Natural killer cell (primary cell): Measurements from ENCODE around the gene LAIR2. TPM values are rescaled to one million over a fixed set of nuclear protein-coding genes. Genes with fewer than 3 reads are reported as not detected.
"Not testable (repeated sequence)": the region's sequence is repeated elsewhere in the genome, so short reads cannot be mapped to it uniquely, and the experiment has no call there.

ENCODE experiments used
- ATAC-seq, 3 donors: fragments of 150-1000 bp in 2 of 3; fragments of 200-7000 bp in 1 of 3; cut with Tn5 transposase; 1 replicate in 1 of 3; 2 replicates in 2 of 3; pipeline ENCODE4 v1.10.0; 2021; ENCODE audit warnings: mild to moderate bottlenecking in 2 of 3, moderate library complexity in 2 of 3
- DNase-seq, 2 donors: peaks; one replicate each; pipeline versions ENCODE4 v3.0.0 to v3.0.0-alpha.2; 2013 to 2021; ENCODE audit warnings: mixed read lengths in 1 of 2
- H3K27ac ChIP-seq: one replicate; pipeline ENCODE4 v1.5.1; 2013; ENCODE audit warnings: mild to moderate bottlenecking, low read length
- H3K27me3 ChIP-seq: one replicate; pipeline ENCODE4 v1.6.1; 2013; ENCODE audit warnings: low read length; ENCODE audit not compliant: control insufficient read depth, insufficient read depth
- H3K36me3 ChIP-seq: one replicate; pipeline ENCODE4 v1.6.1; 2013; ENCODE audit warnings: low read length; ENCODE audit not compliant: control insufficient read depth, insufficient read depth
- H3K4me1 ChIP-seq: one replicate; pipeline ENCODE4 v1.6.1; 2013; ENCODE audit warnings: low read length; ENCODE audit not compliant: control insufficient read depth, insufficient read depth
- H3K4me3 ChIP-seq: one replicate; pipeline ENCODE4 v1.5.1; 2013; ENCODE audit warnings: low read length
- H3K9me3 ChIP-seq: one replicate; pipeline ENCODE4 v1.6.1; 2013; ENCODE audit warnings: low read length; ENCODE audit not compliant: control insufficient read depth, insufficient read depth
- H3K27ac Mint-ChIP-seq, 2 donors: one replicate each; pipeline ENCODE4 v1.8.0; 2022; ENCODE audit warnings: mild to moderate bottlenecking in 2 of 2, mixed read lengths in 2 of 2, moderate library complexity in 1 of 2
- H3K27me3 Mint-ChIP-seq, 2 donors: one replicate each; pipeline ENCODE4 v1.8.0; 2022; ENCODE audit warnings: low read depth in 2 of 2, mixed read lengths in 2 of 2
- H3K36me3 Mint-ChIP-seq: one replicate; pipeline ENCODE4 v1.8.0; 2022; ENCODE audit warnings: mixed read lengths
- H3K4me1 Mint-ChIP-seq, 2 donors: one replicate each; pipeline ENCODE4 v1.8.0; 2022; ENCODE audit warnings: mixed read lengths in 2 of 2
- H3K4me3 Mint-ChIP-seq: one replicate; pipeline ENCODE4 v1.8.0; 2022; ENCODE audit warnings: mild to moderate bottlenecking, moderate library complexity, mixed read lengths
- H3K9me3 Mint-ChIP-seq, 2 donors: one replicate each; pipeline ENCODE4 v1.8.0; 2022; ENCODE audit warnings: mixed read lengths in 2 of 2
- CTCF ChIP-seq: fragments of 200-600 bp; IDR thresholded peaks from one replicate; pipeline ENCODE4 v1.8.0; 2022; ENCODE audit warnings: antibody characterized with exemption
- WGBS: methylation state at CpG from one replicate; pipeline ENCODE4 v1.1.7; 2013; ENCODE audit warnings: missing lambda C conversion rate; ENCODE audit not compliant: insufficient coverage; 5-methylcytosine and 5-hydroxymethylcytosine counted together
- intact Hi-C: fragments of 100-400 bp; cut with micrococcal nuclease; formaldehyde crosslinking; loops from one replicate; pipeline ENCODE4 v1.14.2; 2022
- total RNA-seq, 4 donors: library from RNA; stranded (reverse); fragments of 120-200 nt in 1 of 4; gene quantifications; one replicate each; pipeline versions ENCODE4 v1.2.3 to v1.2.4, GENCODE V29; 2013 to 2022

Gene LAIR2
- total RNA-seq, 3 donors from 2014 or later (not counting 1 experiment from before 2014, with no cell fraction given), result 44.1 to 67.7 (median 53.3) TPM

- peaks cover 6% of the 10 kb centered on the region for H3K36me3 Mint-ChIP-seq
- peaks cover 0 to 5% of the 10 kb centered on the region in 2 donors for H3K27me3 Mint-ChIP-seq
- peaks cover 0 to 3% of the 10 kb centered on the region in 2 donors for H3K9me3 Mint-ChIP-seq
- peak overlapping the region; percentile 90 for H3K4me3 Mint-ChIP-seq
- Histone ChIP-seq H3K4me1 (peaks cover 52% of the 10 kb centered on the region), H3K9me3 (no peaks in the 10 kb centered on the region), H3K36me3 (no peaks in the 10 kb centered on the region), H3K27me3 (no peaks in the 10 kb centered on the region), H3K4me3 (no peak overlapping the region), H3K27ac (peak overlapping the region; percentile 77)
- no peak for DNase-seq
- intact Hi-C loops, result no loop called here
- 81% methylated on average over 12 of the region's 12 CpGs for WGBS
- peak overlapping the region; percentile 87 to 91 for H3K27ac Mint-ChIP-seq
- no peak for TF ChIP-seq CTCF
- peaks cover 46 to 54% of the 10 kb centered on the region in 2 donors for H3K4me1 Mint-ChIP-seq
- no peak for ATAC-seq
These were observed 5.2 kb downstream of the LAIR2 start for GRCh38 chr19:54507824-54508223.

- ATAC-seq, H3K27me3 ChIP-seq, H3K36me3 ChIP-seq, H3K9me3 Mint-ChIP-seq, H3K27ac ChIP-seq, DNase-seq, H3K9me3 ChIP-seq, H3K4me3 Mint-ChIP-seq, intact Hi-C loops, H3K4me3 ChIP-seq, H3K36me3 Mint-ChIP-seq, H3K27me3 Mint-ChIP-seq: not testable (repeated sequence)
- Mint-ChIP-seq H3K4me1 (peaks cover 42 to 48% of the 10 kb centered on the region in 2 donors), H3K27ac (peak overlapping the region in 1 of 2 donors; percentile 87)
- 100% methylated on average over 1 of the region's 3 CpGs for WGBS
- peaks cover 47% of the 10 kb centered on the region for H3K4me1 ChIP-seq
These were observed 5.9 kb downstream of the LAIR2 start for GRCh38 chr19:54508487-54508886.

- H3K27me3 ChIP-seq, H3K4me3 ChIP-seq, H3K27ac Mint-ChIP-seq, H3K9me3 Mint-ChIP-seq, H3K36me3 ChIP-seq, H3K27me3 Mint-ChIP-seq, H3K27ac ChIP-seq, intact Hi-C loops, H3K9me3 ChIP-seq, DNase-seq, H3K36me3 Mint-ChIP-seq: not testable (repeated sequence)
- peak; percentile 40 to 58 (median 43) for ATAC-seq
- 36% methylated on average over 5 of the region's 21 CpGs for WGBS
- peaks cover 42 to 45% of the 10 kb centered on the region in 2 donors for H3K4me1 Mint-ChIP-seq
- peak overlapping the region; percentile 65 for H3K4me3 Mint-ChIP-seq
- H3K4me1 ChIP-seq, result peaks cover 46% of the 10 kb centered on the region
These were observed 6.7 kb downstream of the LAIR2 start for GRCh38 chr19:54509200-54509940.

DNA sequence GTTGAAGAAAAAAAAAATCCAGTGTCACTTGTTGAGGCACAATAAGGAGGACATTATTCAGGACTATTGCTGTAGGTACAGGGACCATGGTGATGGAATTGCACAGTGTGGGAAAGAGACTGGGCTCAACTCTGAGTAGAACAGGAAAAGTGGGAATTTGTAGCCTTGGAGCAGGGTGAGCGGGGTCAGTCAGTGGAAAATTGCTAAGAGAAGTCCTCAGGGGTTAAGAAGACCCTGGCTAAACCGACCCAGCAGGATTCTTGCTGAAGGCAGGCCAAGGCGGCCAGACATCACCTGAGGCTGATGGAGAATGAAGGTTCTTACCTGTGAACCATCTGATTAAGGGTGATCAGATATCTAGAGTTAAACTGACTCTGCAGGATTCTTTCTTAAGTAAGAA lies 12.5 kb downstream of the LAIR2 start:
- H3K4me3 Mint-ChIP-seq, result no peak overlapping the region
- DNase-seq (no peak), ATAC-seq (no peak)
- WGBS, result 74% methylated on average over 3 of the region's 3 CpGs
- no peak overlapping the region for H3K4me3 ChIP-seq
- peaks cover 29 to 47% of the 10 kb centered on the region in 2 donors for H3K27me3 Mint-ChIP-seq
- no peaks in the 10 kb centered on the region for H3K36me3 ChIP-seq
- H3K4me1 ChIP-seq, result no peaks in the 10 kb centered on the region
- H3K36me3 Mint-ChIP-seq, result peaks cover 6% of the 10 kb centered on the region
- no peak for TF ChIP-seq CTCF
- H3K9me3 Mint-ChIP-seq, result peaks cover 0 to 2% of the 10 kb centered on the region in 2 donors
- peaks cover 11 to 14% of the 10 kb centered on the region in 2 donors for H3K4me1 Mint-ChIP-seq
- H3K27me3 ChIP-seq, result peaks cover 7% of the 10 kb centered on the region
- H3K9me3 ChIP-seq, result no peaks in the 10 kb centered on the region
- no peak overlapping the region for H3K27ac Mint-ChIP-seq
- no peak overlapping the region for H3K27ac ChIP-seq
- intact Hi-C loops, result loop anchor here (5.0 kb wide), 1 partner anchor 37 kb away; no protein-coding TSS in a partner anchor
